ENCODE results near the gene KDM5B.
A peak's percentile ranks its signal among the peaks of the same experiment; 100 is the strongest.

Gene KDM5B

DNA sequence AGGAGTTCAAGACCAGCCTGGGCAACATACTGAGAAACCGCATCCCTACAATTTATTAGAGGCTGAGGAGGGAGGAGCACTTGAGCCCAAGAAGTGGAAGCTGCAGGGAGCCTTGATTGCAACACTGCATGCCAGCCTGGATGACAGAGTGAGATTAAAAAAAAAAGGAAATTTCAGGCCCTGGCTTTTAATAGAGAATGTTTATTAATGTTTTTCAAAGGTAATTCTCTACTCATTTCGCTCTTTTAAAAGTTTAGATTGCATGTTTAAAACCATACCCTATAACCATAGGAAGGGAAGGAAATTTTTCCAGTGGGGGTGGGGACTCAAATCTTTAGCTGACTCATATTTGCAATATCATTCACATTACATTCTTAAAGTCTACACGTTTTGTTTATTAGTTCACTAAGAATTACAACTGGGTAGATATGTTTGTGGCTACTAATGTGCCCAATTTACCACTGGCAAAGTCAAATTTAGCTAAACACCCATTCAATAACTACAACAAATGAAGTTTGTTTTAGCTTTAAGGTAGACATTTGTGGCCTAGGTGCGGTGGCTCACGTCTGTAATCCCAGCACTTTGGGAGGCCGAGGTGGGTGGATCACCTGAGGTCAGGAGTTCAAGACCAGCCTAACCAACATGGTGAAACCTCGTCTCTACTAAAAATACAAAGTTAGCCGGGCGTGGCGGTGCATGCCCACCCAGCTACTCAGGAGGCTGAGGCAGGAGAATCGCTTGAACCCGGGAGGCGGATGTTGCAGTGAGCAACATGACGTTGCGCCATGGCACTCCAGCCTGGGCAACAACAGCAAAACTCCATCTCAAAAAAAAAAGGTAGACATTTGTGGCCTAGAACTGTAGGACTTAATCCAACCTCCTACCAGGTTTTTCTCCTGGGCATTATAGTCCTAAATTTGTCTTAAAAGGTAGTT, 5.0 kb downstream of the KDM5B start:
- CTCF ChIA-PET = interaction anchor here (1.1 kb wide), 1 partner anchor 48 kb away, joined by 3 read pairs; no protein-coding TSS in a partner anchor
- Histone ChIP-seq H3K4me3 (ENCODE audit: control insufficient read depth in 1 of 7, extremely low read depth in 1 of 7, insufficient read depth in 4 of 7, low read depth in 2 of 7, low read length in 6 of 7) (peak overlapping the region in 3 of 7 experiments; percentile 28 to 41 (median 34)), H3K4me1 (ENCODE audit: control extremely low read depth in 1 of 4, control insufficient read depth in 4 of 4, insufficient read depth in 4 of 4, low read length in 3 of 4) (peaks cover 10 to 53% (median 29%) of the 10 kb centered on the region in 4 experiments), H3K36me3 (ENCODE audit: control insufficient read depth in 4 of 4, insufficient read depth in 4 of 4, low read length in 3 of 4) (peaks cover 0 to 8% (median 4%) of the 10 kb centered on the region in 4 experiments), H3K9me3 (ENCODE audit: control extremely low read depth in 1 of 5, control insufficient read depth in 4 of 5, insufficient read depth in 2 of 5, low read depth in 1 of 5, low read length in 4 of 5) (no peaks in the 10 kb centered on the region), H3K27me3 (replicated peaks in 2 of 5; ENCODE audit: control insufficient read depth in 4 of 5, insufficient read depth in 5 of 5, low read length in 4 of 5) (no peaks in the 10 kb centered on the region), H3K27ac (ENCODE audit: insufficient read depth in 1 of 2, low read depth in 1 of 2, low read length in 2 of 2, poor library complexity in 1 of 2, severe bottlenecking in 2 of 2) (peak overlapping the region in 1 of 2 experiments; percentile 96)
- DNase-seq = peak; percentile 15 to 56 (median 44)
- 92% methylated on average over 12 of the region's 15 CpGs for WGBS (ENCODE audit: insufficient coverage)
- POLR2A ChIA-PET = interaction anchor here (0.8 kb wide), 1 partner anchor 48 kb away, joined by 3 read pairs; no protein-coding TSS in a partner anchor

DNA sequence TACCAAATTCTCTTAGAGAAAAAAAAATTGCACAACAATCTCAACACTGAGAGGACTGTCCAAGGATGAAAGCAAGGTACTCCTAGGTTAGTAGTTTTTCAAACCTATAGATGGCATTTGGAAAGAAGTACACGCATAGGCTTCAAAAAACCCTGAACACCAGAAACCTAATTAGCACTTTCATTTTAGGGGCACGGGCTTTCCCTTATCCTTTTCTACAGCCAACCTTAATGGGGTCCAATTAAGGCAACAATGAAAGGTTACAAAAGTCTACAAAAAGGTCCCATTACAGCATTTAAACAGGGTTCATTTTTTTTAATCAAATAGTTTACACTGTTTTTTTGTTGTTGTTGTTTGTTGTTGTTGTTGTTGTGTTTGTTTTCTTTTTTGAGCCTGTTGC, 6.2 kb downstream of the KDM5B start:
- H3K36me3 ChIP-seq (ENCODE audit: control insufficient read depth in 4 of 4, insufficient read depth in 4 of 4, low read length in 3 of 4) = peaks cover 0 to 9% (median 5%) of the 10 kb centered on the region in 4 experiments
- WGBS (ENCODE audit: insufficient coverage) = 67% methylated on average over 2 of the region's 2 CpGs
- H3K4me3 ChIP-seq (ENCODE audit: control insufficient read depth in 1 of 7, extremely low read depth in 1 of 7, insufficient read depth in 4 of 7, low read depth in 2 of 7, low read length in 6 of 7) = no peak overlapping the region
- no peak for DNase-seq
- no peak overlapping the region for H3K27ac ChIP-seq (ENCODE audit: insufficient read depth in 1 of 2, low read depth in 1 of 2, low read length in 2 of 2, poor library complexity in 1 of 2, severe bottlenecking in 2 of 2)
- H3K9me3 ChIP-seq (ENCODE audit: control extremely low read depth in 1 of 5, control insufficient read depth in 4 of 5, insufficient read depth in 2 of 5, low read depth in 1 of 5, low read length in 4 of 5) = no peaks in the 10 kb centered on the region
- peaks cover 12 to 53% (median 29%) of the 10 kb centered on the region in 4 experiments for H3K4me1 ChIP-seq (ENCODE audit: control extremely low read depth in 1 of 4, control insufficient read depth in 4 of 4, insufficient read depth in 4 of 4, low read length in 3 of 4)
- H3K27me3 ChIP-seq (replicated peaks in 2 of 5; ENCODE audit: control insufficient read depth in 4 of 5, insufficient read depth in 5 of 5, low read length in 4 of 5) = no peaks in the 10 kb centered on the region
- POLR2A ChIA-PET = no interaction called here
- CTCF ChIA-PET = no interaction called here

GRCh38 chr1:202801175-202801574, 7.0 kb downstream of the KDM5B start:
- Histone ChIP-seq H3K36me3 (ENCODE audit: control insufficient read depth in 4 of 4, insufficient read depth in 4 of 4, low read length in 3 of 4) (peaks cover 6 to 16% (median 7%) of the 10 kb centered on the region in 4 experiments), H3K4me1 (ENCODE audit: control extremely low read depth in 1 of 4, control insufficient read depth in 4 of 4, insufficient read depth in 4 of 4, low read length in 3 of 4) (peaks cover 15 to 51% (median 24%) of the 10 kb centered on the region in 4 experiments), H3K4me3 (ENCODE audit: control insufficient read depth in 1 of 7, extremely low read depth in 1 of 7, insufficient read depth in 4 of 7, low read depth in 2 of 7, low read length in 6 of 7) (no peak overlapping the region), H3K27me3 (replicated peaks in 2 of 5; ENCODE audit: control insufficient read depth in 4 of 5, insufficient read depth in 5 of 5, low read length in 4 of 5) (no peaks in the 10 kb centered on the region), H3K27ac (ENCODE audit: insufficient read depth in 1 of 2, low read depth in 1 of 2, low read length in 2 of 2, poor library complexity in 1 of 2, severe bottlenecking in 2 of 2) (no peak overlapping the region), H3K9me3 (ENCODE audit: control extremely low read depth in 1 of 5, control insufficient read depth in 4 of 5, insufficient read depth in 2 of 5, low read depth in 1 of 5, low read length in 4 of 5) (no peaks in the 10 kb centered on the region)
- WGBS (ENCODE audit: insufficient coverage) = 100% methylated on average over 1 of the region's 2 CpGs
- ChIA-PET POLR2A (no interaction called here), CTCF (interaction anchor here (1.3 to 1.6 kb wide), 2 partner anchors 15 to 20 kb away, joined by 3 read pairs; no protein-coding TSS in a partner anchor)
- DNase-seq = no peak

GRCh38 chr1:202800742-202801141, 7.5 kb downstream of the KDM5B start:
- H3K9me3 ChIP-seq (ENCODE audit: control extremely low read depth in 1 of 5, control insufficient read depth in 4 of 5, insufficient read depth in 2 of 5, low read depth in 1 of 5, low read length in 4 of 5) = no peaks in the 10 kb centered on the region
- POLR2A ChIA-PET = no interaction called here
- no CpG with 5 or more reads among the region's 1 CpG for WGBS (ENCODE audit: insufficient coverage)

DNA sequence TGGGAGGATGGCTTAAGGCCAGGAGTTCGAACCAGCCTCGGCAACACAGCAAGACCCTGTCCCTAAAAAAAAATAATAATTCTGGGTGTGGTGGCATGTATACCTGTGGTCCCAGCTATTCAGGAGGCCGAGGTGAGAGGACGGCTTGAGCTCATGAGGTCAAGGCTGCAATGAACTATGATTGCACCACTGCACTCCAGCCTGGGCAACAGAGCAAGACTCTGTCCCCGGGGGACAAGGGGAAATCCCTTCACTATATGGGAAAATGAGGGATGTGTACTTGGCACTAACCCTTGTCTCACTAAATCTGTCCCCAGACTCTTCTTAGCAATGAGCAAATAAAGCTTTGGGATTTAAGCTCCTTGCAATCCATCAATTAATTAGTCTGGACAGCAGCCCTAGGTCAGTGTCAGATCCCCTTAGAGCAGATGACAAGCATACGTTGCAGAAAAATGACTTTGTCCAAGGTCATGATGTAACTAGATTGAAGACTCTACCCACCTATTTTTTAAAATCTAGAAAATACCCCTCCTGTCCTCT, 9.4 kb downstream of the KDM5B start:
- no peak for DNase-seq
- POLR2A ChIA-PET = interaction anchor here (0.8 kb wide), 1 partner anchor 17 kb away, joined by 3 read pairs; no protein-coding TSS in a partner anchor
- H3K9me3 ChIP-seq (ENCODE audit: control extremely low read depth in 1 of 5, control insufficient read depth in 4 of 5, insufficient read depth in 2 of 5, low read depth in 1 of 5, low read length in 4 of 5) = no peaks in the 10 kb centered on the region
- no peak overlapping the region for H3K4me3 ChIP-seq (ENCODE audit: control insufficient read depth in 1 of 7, extremely low read depth in 1 of 7, insufficient read depth in 4 of 7, low read depth in 2 of 7, low read length in 6 of 7)
- 93% methylated on average over 3 of the region's 6 CpGs for WGBS (ENCODE audit: insufficient coverage)
- peaks cover 7 to 20% (median 9%) of the 10 kb centered on the region in 4 experiments for H3K36me3 ChIP-seq (ENCODE audit: control insufficient read depth in 4 of 4, insufficient read depth in 4 of 4, low read length in 3 of 4)
- no peak overlapping the region for H3K27ac ChIP-seq (ENCODE audit: insufficient read depth in 1 of 2, low read depth in 1 of 2, low read length in 2 of 2, poor library complexity in 1 of 2, severe bottlenecking in 2 of 2)
- CTCF ChIA-PET = interaction anchor here (0.6 to 1.6 kb wide), 2 partner anchors 54 to 61 kb away, joined by 3 read pairs; no protein-coding TSS in a partner anchor
- no peaks in the 10 kb centered on the region for H3K27me3 ChIP-seq (replicated peaks in 2 of 5; ENCODE audit: control insufficient read depth in 4 of 5, insufficient read depth in 5 of 5, low read length in 4 of 5)
- peaks cover 3 to 42% (median 17%) of the 10 kb centered on the region in 4 experiments for H3K4me1 ChIP-seq (ENCODE audit: control extremely low read depth in 1 of 4, control insufficient read depth in 4 of 4, insufficient read depth in 4 of 4, low read length in 3 of 4)

More at GRCh38 chr1:202800742-202801141, 7.5 kb downstream of the KDM5B start:
- Histone ChIP-seq H3K4me3 (ENCODE audit: control insufficient read depth in 1 of 7, extremely low read depth in 1 of 7, insufficient read depth in 4 of 7, low read depth in 2 of 7, low read length in 6 of 7) (no peak overlapping the region), H3K36me3 (ENCODE audit: control insufficient read depth in 4 of 4, insufficient read depth in 4 of 4, low read length in 3 of 4) (peaks cover 7 to 20% (median 9%) of the 10 kb centered on the region in 4 experiments), H3K27ac (ENCODE audit: insufficient read depth in 1 of 2, low read depth in 1 of 2, low read length in 2 of 2, poor library complexity in 1 of 2, severe bottlenecking in 2 of 2) (no peak overlapping the region), H3K27me3 (replicated peaks in 2 of 5; ENCODE audit: control insufficient read depth in 4 of 5, insufficient read depth in 5 of 5, low read length in 4 of 5) (no peaks in the 10 kb centered on the region), H3K4me1 (ENCODE audit: control extremely low read depth in 1 of 4, control insufficient read depth in 4 of 4, insufficient read depth in 4 of 4, low read length in 3 of 4) (peaks cover 11 to 50% (median 23%) of the 10 kb centered on the region in 4 experiments)
- CTCF ChIA-PET = interaction anchor here (0.9 to 1.6 kb wide), 3 partner anchors 14 to 59 kb away, joined by 3 read pairs; no protein-coding TSS in a partner anchor
- no peak for DNase-seq

GRCh38 chr1:202798260-202798659, 10.0 kb downstream of the KDM5B start:
- ChIA-PET CTCF (interaction anchor here (0.6 to 1.6 kb wide), 2 partner anchors 54 to 61 kb away, joined by 3 read pairs; no protein-coding TSS in a partner anchor), POLR2A (interaction anchor here (0.8 kb wide), 1 partner anchor 17 kb away, joined by 3 read pairs; no protein-coding TSS in a partner anchor)
- H3K4me3 ChIP-seq (ENCODE audit: control insufficient read depth in 1 of 7, extremely low read depth in 1 of 7, insufficient read depth in 4 of 7, low read depth in 2 of 7, low read length in 6 of 7) = no peak overlapping the region
- WGBS (ENCODE audit: insufficient coverage) = no CpG with 5 or more reads among the region's 4 CpGs
- H3K27ac ChIP-seq (ENCODE audit: insufficient read depth in 1 of 2, low read depth in 1 of 2, low read length in 2 of 2, poor library complexity in 1 of 2, severe bottlenecking in 2 of 2) = no peak overlapping the region
- peaks cover 3 to 36% (median 12%) of the 10 kb centered on the region in 4 experiments for H3K4me1 ChIP-seq (ENCODE audit: control extremely low read depth in 1 of 4, control insufficient read depth in 4 of 4, insufficient read depth in 4 of 4, low read length in 3 of 4)
- H3K36me3 ChIP-seq (ENCODE audit: control insufficient read depth in 4 of 4, insufficient read depth in 4 of 4, low read length in 3 of 4) = peaks cover 7 to 20% (median 9%) of the 10 kb centered on the region in 4 experiments
- H3K9me3 ChIP-seq (ENCODE audit: control extremely low read depth in 1 of 5, control insufficient read depth in 4 of 5, insufficient read depth in 2 of 5, low read depth in 1 of 5, low read length in 4 of 5) = no peaks in the 10 kb centered on the region
- H3K27me3 ChIP-seq (replicated peaks in 2 of 5; ENCODE audit: control insufficient read depth in 4 of 5, insufficient read depth in 5 of 5, low read length in 4 of 5) = no peaks in the 10 kb centered on the region
- DNase-seq = no peak

All from common myeloid progenitor, CD34-positive (primary cell).